Progenitor cell of endocrine pancreas (in vitro differentiated cells): ENCODE data around the gene AOC1. TPM values are rescaled to one million over a fixed set of nuclear protein-coding genes. Genes with fewer than 3 reads are reported as not detected.
"Not testable (repeated sequence)": the region's sequence is repeated elsewhere in the genome, so short reads cannot be mapped to it uniquely, and the experiment has no call there.

Experiments
- DNase-seq: peaks from one replicate; pipeline ENCODE4 v3.0.0; 2021; ENCODE audit warnings: low spot score; ENCODE audit not compliant: unreplicated experiment
- H3K27ac Mint-ChIP-seq: 2 replicates; pipeline ENCODE4 v1.8.0; 2021; ENCODE audit warnings: mild to moderate bottlenecking, moderate library complexity, mixed read lengths
- H3K27me3 Mint-ChIP-seq: 2 replicates; pipeline ENCODE4 v1.8.0; 2021; ENCODE audit warnings: mixed read lengths
- H3K36me3 Mint-ChIP-seq: 2 replicates; pipeline ENCODE4 v1.8.0; 2022; ENCODE audit warnings: mixed read lengths; ENCODE audit not compliant: insufficient read depth
- H3K4me1 Mint-ChIP-seq: 2 replicates; pipeline ENCODE4 v1.8.0; 2021; ENCODE audit warnings: low read depth, mixed read lengths
- H3K4me3 Mint-ChIP-seq: 2 replicates; pipeline ENCODE4 v1.8.0; 2021; ENCODE audit warnings: low read depth, mild to moderate bottlenecking, moderate library complexity, mixed read lengths
- H3K9me3 Mint-ChIP-seq: 2 replicates; pipeline ENCODE4 v1.8.0; 2021; ENCODE audit warnings: low read depth, mixed read lengths
- CTCF ChIP-seq: fragments of 200-600 bp; sonication (generic); IDR thresholded peaks from one replicate; pipeline ENCODE4 v1.5.0; 2021; ENCODE audit warnings: antibody characterized with exemption, mild to moderate bottlenecking; ENCODE audit not compliant: unreplicated experiment
- total RNA-seq: library from RNA; stranded (reverse); gene quantifications from 2 replicates; pipeline ENCODE4 v1.2.1, GENCODE V29; 2021

The AOC1 gene
- total RNA-seq, 1 donor from 2014 or later: 2.9 TPM

DNA sequence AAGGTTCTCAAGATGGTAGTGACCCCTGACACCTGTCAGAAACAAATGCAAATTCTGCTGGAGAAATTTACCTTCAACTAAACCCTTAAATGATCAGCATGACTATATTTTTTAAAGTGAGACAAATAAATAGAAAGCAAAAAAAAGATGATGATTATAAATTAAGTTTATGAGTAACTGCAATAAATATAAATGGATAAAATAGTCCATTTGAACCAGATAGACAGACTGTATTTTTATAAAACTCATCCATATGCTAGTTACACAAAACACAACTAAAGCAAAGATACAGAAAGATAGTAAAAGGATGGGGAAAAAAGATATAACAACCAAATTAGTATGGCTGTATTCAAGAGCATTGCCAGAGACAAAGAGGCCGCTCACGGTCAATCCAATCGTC, 45.9 kb upstream of the AOC1 start:
- Mint-ChIP-seq H3K27me3 (peaks cover 24% of the 10 kb centered on the region), H3K36me3 (peaks cover 8% of the 10 kb centered on the region), H3K4me1 (peaks cover 2% of the 10 kb centered on the region), H3K4me3 (no peak overlapping the region), H3K27ac (no peak overlapping the region), H3K9me3 (peaks cover 32% of the 10 kb centered on the region)
- TF ChIP-seq CTCF: no peak
- no peak for DNase-seq

- no peak overlapping the region for H3K4me3 Mint-ChIP-seq
- peaks cover 2% of the 10 kb centered on the region for H3K4me1 Mint-ChIP-seq
- H3K27me3 Mint-ChIP-seq: peaks cover 20% of the 10 kb centered on the region
- H3K36me3 Mint-ChIP-seq: peaks cover 10% of the 10 kb centered on the region
- DNase-seq: no peak
- TF ChIP-seq CTCF: no peak
- H3K9me3 Mint-ChIP-seq: peaks cover 32% of the 10 kb centered on the region
- no peak overlapping the region for H3K27ac Mint-ChIP-seq
These were observed 45.5 kb upstream of the AOC1 start for GRCh38 chr7:150806863-150807262.

DNA sequence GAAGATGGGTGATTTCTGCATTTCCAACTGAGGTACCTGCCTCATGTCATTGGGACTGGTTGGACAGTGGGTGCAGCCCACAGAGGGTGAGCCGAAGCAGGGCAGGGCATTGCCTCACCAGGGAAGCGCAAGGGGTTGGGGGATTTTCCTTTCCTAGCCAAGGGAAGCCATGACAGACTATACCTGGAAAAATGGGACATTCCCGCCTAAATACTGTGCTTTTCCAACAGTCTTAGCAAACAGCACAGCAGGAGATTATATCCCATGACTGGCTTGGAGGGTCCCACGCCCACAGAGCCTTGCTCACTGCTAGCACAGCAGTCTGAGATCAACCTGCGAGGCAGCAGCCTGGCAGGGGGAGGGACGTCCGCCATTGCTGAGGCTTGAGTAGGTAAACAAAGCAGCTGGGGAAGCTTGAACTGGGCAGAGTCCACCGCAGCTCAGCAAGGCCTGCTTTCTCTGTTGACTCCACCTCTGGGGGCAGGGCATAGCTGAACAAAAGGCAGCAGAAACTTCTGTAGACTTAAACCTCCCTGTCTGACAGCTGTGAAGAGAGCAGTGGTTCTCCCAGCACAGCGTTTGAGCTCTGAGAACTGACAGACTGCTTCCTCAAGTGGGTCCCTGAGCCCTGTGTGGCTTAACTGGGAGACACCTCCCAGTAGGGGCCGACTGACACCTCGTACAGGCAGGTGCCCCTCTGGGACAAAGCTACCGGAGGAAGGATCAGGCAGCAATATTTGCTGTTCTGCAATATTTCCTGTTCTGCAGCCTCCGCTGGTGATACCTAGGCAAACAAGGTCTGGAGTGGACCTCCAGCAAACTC, 44.5 kb upstream of the AOC1 start:
- not testable (repeated sequence) for H3K27ac Mint-ChIP-seq, DNase-seq, H3K4me3 Mint-ChIP-seq, H3K4me1 Mint-ChIP-seq
- peaks cover 10% of the 10 kb centered on the region for H3K36me3 Mint-ChIP-seq
- peaks cover 32% of the 10 kb centered on the region for H3K9me3 Mint-ChIP-seq
- peaks cover 12% of the 10 kb centered on the region for H3K27me3 Mint-ChIP-seq

DNA sequence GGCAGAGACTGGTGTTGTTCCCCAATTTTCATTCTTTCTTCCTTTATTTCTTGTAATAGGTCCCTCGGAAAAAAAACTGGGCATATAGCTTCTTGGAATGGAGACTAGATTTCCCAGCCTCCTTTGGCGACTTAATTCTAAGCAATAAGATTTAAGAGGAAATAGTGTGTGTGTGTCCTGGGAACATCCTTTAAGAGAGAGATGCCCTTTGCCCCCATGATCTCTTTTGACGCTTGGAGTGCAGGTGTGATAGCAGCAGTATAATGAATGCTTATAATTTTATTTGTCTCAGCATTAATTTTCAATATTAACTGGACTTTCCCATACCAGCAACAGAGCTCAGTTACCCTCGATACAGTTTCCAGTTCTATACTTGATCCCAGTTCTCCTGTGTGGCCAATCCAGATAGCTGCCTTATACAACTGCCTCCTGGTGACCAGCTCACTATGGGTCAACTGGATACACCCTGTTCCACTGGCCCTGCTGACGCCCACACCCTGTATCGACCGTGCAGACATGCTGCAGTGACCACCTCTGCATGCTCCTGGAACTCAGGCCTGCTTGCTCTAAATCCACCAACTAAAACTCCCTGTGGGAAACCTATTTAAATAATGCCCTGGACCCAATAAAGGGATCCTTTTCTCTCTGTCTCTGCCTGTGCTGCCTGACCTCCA, 37.9 kb upstream of the AOC1 start:
- no peak for DNase-seq
- Mint-ChIP-seq H3K27ac (no peak overlapping the region), H3K36me3 (peaks cover 8% of the 10 kb centered on the region), H3K9me3 (peaks cover 27% of the 10 kb centered on the region), H3K4me1 (peaks cover 3% of the 10 kb centered on the region), H3K4me3 (no peak overlapping the region), H3K27me3 (no peaks in the 10 kb centered on the region)
- TF ChIP-seq CTCF: no peak

GRCh38 chr7:150818971-150819370, 33.3 kb upstream of the AOC1 start:
- Mint-ChIP-seq H3K27me3 (no peaks in the 10 kb centered on the region), H3K9me3 (peaks cover 21% of the 10 kb centered on the region), H3K36me3 (peaks cover 7% of the 10 kb centered on the region), H3K27ac (no peak overlapping the region), H3K4me3 (no peak overlapping the region), H3K4me1 (peaks cover 13% of the 10 kb centered on the region)
- DNase-seq: no peak
- TF ChIP-seq CTCF: no peak

GRCh38 chr7:150820148-150820547, 32.2 kb upstream of the AOC1 start:
- peaks cover 11% of the 10 kb centered on the region for H3K36me3 Mint-ChIP-seq
- H3K27me3 Mint-ChIP-seq: no peaks in the 10 kb centered on the region
- H3K27ac Mint-ChIP-seq: peak overlapping the region; percentile 86
- H3K4me3 Mint-ChIP-seq: no peak overlapping the region
- H3K9me3 Mint-ChIP-seq: peaks cover 21% of the 10 kb centered on the region
- no peak for TF ChIP-seq CTCF
- peaks cover 13% of the 10 kb centered on the region for H3K4me1 Mint-ChIP-seq
- no peak for DNase-seq
